Mucosa of descending colon (tissue), 3 donors: ENCODE results near the gene NAA80. TPM values are rescaled to one million over a fixed set of nuclear protein-coding genes. Genes with fewer than 3 reads are reported as not detected.

ENCODE experiments used
- ATAC-seq: fragments of 200-7000 bp; cut with Tn5 transposase; one replicate; pipeline ENCODE4 v1.9.1; 2020; ENCODE audit warnings: mild to moderate bottlenecking, moderate library complexity
- DNase-seq, 3 donors: peaks; one replicate each; pipeline ENCODE4 v3.0.0-alpha.2; 2020
- H3K36me3 ChIP-seq: fragments of 200-600 bp; one replicate; pipeline ENCODE4 v1.8.0; 2021; ENCODE audit warnings: low read depth, mild to moderate bottlenecking
- H3K4me1 ChIP-seq: fragments of 200-600 bp; one replicate; pipeline ENCODE4 v1.8.0; 2021; ENCODE audit warnings: low read depth, mild to moderate bottlenecking
- H3K4me3 ChIP-seq: fragments of 200-600 bp; one replicate; pipeline ENCODE4 v1.8.0; 2021; ENCODE audit warnings: mild to moderate bottlenecking
- H3K9me3 ChIP-seq: fragments of 200-600 bp; one replicate; pipeline ENCODE4 v1.8.0; 2021; ENCODE audit warnings: mild to moderate bottlenecking
- CTCF ChIP-seq: fragments of 200-600 bp; IDR thresholded peaks from one replicate; pipeline ENCODE4 v1.8.0; 2022; ENCODE audit warnings: antibody characterized with exemption, mild to moderate bottlenecking
- intact Hi-C, 2 donors: fragments of 100-400 bp; cut with DNase I in 1 of 2; cut with micrococcal nuclease in 1 of 2; formaldehyde crosslinking; loops; one replicate each; pipeline versions ENCODE4 v1.11.0 to v1.11.1; 2022; cut with DNase I, micrococcal nuclease
- total RNA-seq, 3 donors: library from RNA; stranded (reverse); fragmentation: NEBNext Ultra II Directional in 2 of 3; extraction: Animal tissue kit (Norgen Biotek cat#: 25700) in 2 of 3; gene quantifications; one replicate each; pipeline versions ENCODE4 v1.2.1 to v1.2.4, GENCODE V29; 2021 to 2023
- donor health status: DM: no; HTN: no; CAD: no; lungs with moderate emphysema.
- donor health status: DM: no; HTN: no; CAD: no.
- donor health status: DM: no; HTN: yes; CAD: no.

The NAA80 gene
- total RNA-seq, 3 donors from 2014 or later = 7.0 to 10.1 (median 8.4) TPM

- H3K4me3 ChIP-seq = peak overlapping the region; percentile 17
- H3K9me3 ChIP-seq = no peaks in the 10 kb centered on the region
- H3K36me3 ChIP-seq = no peaks in the 10 kb centered on the region
- no peak for TF ChIP-seq CTCF
- H3K4me1 ChIP-seq = peaks cover 47% of the 10 kb centered on the region
- intact Hi-C loops = no loop called here
- no peak for DNase-seq
- no peak for ATAC-seq
These were observed 40.4 kb upstream of the NAA80 start for GRCh38 chr3:50339485-50340146.

- H3K9me3 ChIP-seq = no peaks in the 10 kb centered on the region
- no peak for TF ChIP-seq CTCF
- H3K4me1 ChIP-seq = peaks cover 54% of the 10 kb centered on the region
- no peaks in the 10 kb centered on the region for H3K36me3 ChIP-seq
- intact Hi-C loops = no loop called here
- ATAC-seq (no peak), DNase-seq (no peak)
- H3K4me3 ChIP-seq = no peak overlapping the region
These were observed 39.8 kb upstream of the NAA80 start for GRCh38 chr3:50338965-50339364.

- intact Hi-C loops = no loop called here
- TF ChIP-seq CTCF = no peak
- peak; percentile 87 for ATAC-seq
- peak; percentile 99 to 100 (median 99) for DNase-seq
- Histone ChIP-seq H3K36me3 (no peaks in the 10 kb centered on the region), H3K4me3 (peak overlapping the region; percentile 53), H3K9me3 (no peaks in the 10 kb centered on the region), H3K4me1 (peaks cover 60% of the 10 kb centered on the region)
These were observed 38.1 kb upstream of the NAA80 start for GRCh38 chr3:50337175-50337861.

GRCh38 chr3:50336452-50337174, 37.4 kb upstream of the NAA80 start:
- no peaks in the 10 kb centered on the region for H3K9me3 ChIP-seq
- intact Hi-C loops = no loop called here
- no peaks in the 10 kb centered on the region for H3K36me3 ChIP-seq
- peak overlapping the region; percentile 53 for H3K4me3 ChIP-seq
- H3K4me1 ChIP-seq = peaks cover 60% of the 10 kb centered on the region
- ATAC-seq (peak; percentile 5), DNase-seq (peak in 1 of 3 donors; percentile 50)
- no peak for TF ChIP-seq CTCF

GRCh38 chr3:50334339-50335075, 35.3 kb upstream of the NAA80 start:
- intact Hi-C loops = no loop called here
- Histone ChIP-seq H3K4me3 (no peak overlapping the region), H3K36me3 (peaks cover 8% of the 10 kb centered on the region), H3K9me3 (no peaks in the 10 kb centered on the region), H3K4me1 (peaks cover 47% of the 10 kb centered on the region)
- ATAC-seq = no peak
- no peak for TF ChIP-seq CTCF
- DNase-seq = no peak
